ENCODE measurements around the gene CPT1C. TPM values are rescaled to one million over a fixed set of nuclear protein-coding genes. Genes with fewer than 3 reads are reported as not detected.
"Not testable (repeated sequence)": the region's sequence is repeated elsewhere in the genome, so short reads cannot be mapped to it uniquely, and the experiment has no call there.

CPT1C gene
- total and polyA plus RNA-seq, 2 donors (not counting 3 experiments of a cell fraction or from before 2014, with no cell fraction given) = 45.7 to 80.8 TPM

DNA sequence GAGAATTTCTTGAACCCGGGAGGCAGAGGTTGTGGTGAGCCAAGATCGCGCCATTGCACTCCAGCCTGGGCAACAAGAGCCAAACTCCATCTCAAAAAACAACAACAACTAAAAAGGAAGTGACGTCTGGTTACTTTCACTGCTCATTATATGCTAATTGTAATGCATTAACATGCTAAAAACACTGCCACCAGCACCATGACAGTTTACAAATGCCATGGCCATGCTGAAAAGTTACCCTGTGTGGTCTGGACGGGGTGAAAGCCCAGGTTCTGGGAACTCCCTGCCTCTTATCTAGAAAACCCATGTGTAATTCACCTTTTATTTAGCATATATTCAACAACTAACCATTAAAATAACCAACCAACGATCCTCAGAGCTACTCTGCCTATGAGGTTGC, 28.1 kb downstream of the CPT1C start:
- Histone ChIP-seq H3K4me1 (ENCODE audit: control insufficient read depth, extremely low read depth, insufficient read depth, low read length) (no peaks in the 10 kb centered on the region), H3K4me2 (ENCODE audit: insufficient read depth, low read length) (no peak overlapping the region), H3K79me2 (ENCODE audit: control insufficient read depth, insufficient read depth, low read length) (no peaks in the 10 kb centered on the region), H3K9me1 (replicated peaks; ENCODE audit: control insufficient read depth, extremely low read depth, insufficient read depth, low read length) (no peaks in the 10 kb centered on the region), H3K9ac (replicated peaks; ENCODE audit: extremely low read depth, insufficient read depth, low read length) (no peak overlapping the region), H2AFZ (ENCODE audit: low read depth, low read length) (no peak overlapping the region), H4K20me1 (replicated peaks; ENCODE audit: control insufficient read depth, extremely low read depth, insufficient read depth, low read length) (no peaks in the 10 kb centered on the region), H3K9me3 (replicated peaks; ENCODE audit: control insufficient read depth, insufficient read depth, low read length) (no peaks in the 10 kb centered on the region), H3K4me3 (replicated peaks in 1 of 3; ENCODE audit: insufficient read depth in 1 of 3, low read depth in 1 of 3, low read length in 3 of 3) (no peak overlapping the region), H3K36me3 (ENCODE audit: control insufficient read depth in 2 of 2, extremely low read depth in 1 of 2, insufficient read depth in 2 of 2, low read length in 2 of 2) (no peaks in the 10 kb centered on the region), H3K27me3 (ENCODE audit: control insufficient read depth in 2 of 2, insufficient read depth in 2 of 2, low read length in 2 of 2) (no peaks in the 10 kb centered on the region), H3K27ac (ENCODE audit: insufficient read depth, low read depth, low read length) (no peak overlapping the region)
- dilution Hi-C loops (cut with MboI; ENCODE audit: extremely low pct_ligation_motif_present, low sequenced_read_pairs) (no loop called here), intact Hi-C loops (cut with micrococcal nuclease) (no loop called here)
- TF ChIP-seq EZH2 (IDR thresholded peaks at IDR 0.05; ENCODE audit: borderline replicate concordance, low read depth, low read length, severe bottlenecking) (no peak), POLR2A (IDR thresholded peaks at IDR 0.05; ENCODE audit: low read depth, low read length) (no peak), GATA2 (IDR thresholded peaks at IDR 0.05; ENCODE audit: insufficient read depth, insufficient read length, low read depth, low read length) (no peak), MYC (IDR thresholded peaks at IDR 0.05; ENCODE audit: low read depth, low read length) (no peak), MAX (IDR thresholded peaks at IDR 0.05; ENCODE audit: insufficient read depth, insufficient read length) (no peak), JUN (IDR thresholded peaks at IDR 0.05; ENCODE audit: borderline replicate concordance, insufficient read depth, insufficient read length, low read depth) (no peak), POLR2AphosphoS5 (IDR thresholded peaks at IDR 0.05; ENCODE audit: insufficient read depth, low read depth, low read length) (no peak), FOS (IDR thresholded peaks at IDR 0.05; ENCODE audit: borderline replicate concordance, insufficient read depth, low read length) (no peak)
- TF ChIP-seq, protein P1, sequence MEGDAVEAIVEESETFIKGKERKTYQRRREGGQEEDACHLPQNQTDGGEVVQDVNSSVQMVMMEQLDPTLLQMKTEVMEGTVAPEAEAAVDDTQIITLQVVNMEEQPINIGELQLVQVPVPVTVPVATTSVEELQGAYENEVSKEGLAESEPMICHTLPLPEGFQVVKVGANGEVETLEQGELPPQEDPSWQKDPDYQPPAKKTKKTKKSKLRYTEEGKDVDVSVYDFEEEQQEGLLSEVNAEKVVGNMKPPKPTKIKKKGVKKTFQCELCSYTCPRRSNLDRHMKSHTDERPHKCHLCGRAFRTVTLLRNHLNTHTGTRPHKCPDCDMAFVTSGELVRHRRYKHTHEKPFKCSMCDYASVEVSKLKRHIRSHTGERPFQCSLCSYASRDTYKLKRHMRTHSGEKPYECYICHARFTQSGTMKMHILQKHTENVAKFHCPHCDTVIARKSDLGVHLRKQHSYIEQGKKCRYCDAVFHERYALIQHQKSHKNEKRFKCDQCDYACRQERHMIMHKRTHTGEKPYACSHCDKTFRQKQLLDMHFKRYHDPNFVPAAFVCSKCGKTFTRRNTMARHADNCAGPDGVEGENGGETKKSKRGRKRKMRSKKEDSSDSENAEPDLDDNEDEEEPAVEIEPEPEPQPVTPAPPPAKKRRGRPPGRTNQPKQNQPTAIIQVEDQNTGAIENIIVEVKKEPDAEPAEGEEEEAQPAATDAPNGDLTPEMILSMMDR (IDR thresholded peaks at IDR 0.05; ENCODE audit: extremely low read depth in 1 of 2, insufficient read depth in 1 of 2, low read depth in 1 of 2, low read length in 2 of 2) = no peak
- BruUV-seq (replicated peaks) = no TSS peak
- FAIRE-seq (no peak), DNase-seq (ENCODE audit: low read depth, low spot score) (no peak)
- POLR2A ChIA-PET = no interaction called here
- CTCF ChIA-PET = interaction anchor here (1.1 to 2.1 kb wide), 3 partner anchors 15 to 17 kb away, joined by 3 to 8 read pairs (median 6); no protein-coding TSS in a partner anchor

DNA sequence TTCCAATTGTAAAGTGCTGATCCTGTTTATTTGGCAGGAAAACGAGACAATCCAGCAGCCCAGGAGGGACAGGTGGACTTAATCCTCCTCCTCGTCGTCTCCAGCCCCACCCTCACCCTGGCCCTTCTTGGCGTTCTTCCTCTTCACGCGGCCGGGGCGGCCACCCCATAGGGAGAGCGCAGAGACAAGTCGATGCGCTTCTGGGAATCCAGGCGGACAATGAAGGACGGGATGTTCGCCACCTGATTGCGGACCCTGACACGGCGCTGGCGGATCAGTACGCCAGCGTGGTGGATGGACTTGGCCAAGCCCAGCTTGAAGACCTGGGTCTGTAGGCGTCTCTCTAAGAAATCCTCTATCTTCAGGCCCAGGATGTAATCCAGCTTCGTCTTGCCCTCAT, 28.5 kb downstream of the CPT1C start:
- intact Hi-C loops (cut with micrococcal nuclease); BruUV-seq (replicated peaks): not testable (repeated sequence)
- CTCF ChIA-PET = interaction anchor here (1.1 to 2.1 kb wide), 2 partner anchors 16 to 17 kb away, joined by 3 to 8 read pairs; no protein-coding TSS in a partner anchor

More for the DNA sequence above, 28.5 kb downstream of the CPT1C start:
- H3K4me3 ChIP-seq (replicated peaks in 1 of 3; ENCODE audit: insufficient read depth in 1 of 3, low read depth in 1 of 3, low read length in 3 of 3); dilution Hi-C loops (cut with MboI; ENCODE audit: extremely low pct_ligation_motif_present, low sequenced_read_pairs); H3K9ac ChIP-seq (replicated peaks; ENCODE audit: extremely low read depth, insufficient read depth, low read length); H3K9me3 ChIP-seq (replicated peaks; ENCODE audit: control insufficient read depth, insufficient read depth, low read length); H3K9me1 ChIP-seq (replicated peaks; ENCODE audit: control insufficient read depth, extremely low read depth, insufficient read depth, low read length); H3K27ac ChIP-seq (ENCODE audit: insufficient read depth, low read depth, low read length); H2AFZ ChIP-seq (ENCODE audit: low read depth, low read length); H3K79me2 ChIP-seq (ENCODE audit: control insufficient read depth, insufficient read depth, low read length); H4K20me1 ChIP-seq (replicated peaks; ENCODE audit: control insufficient read depth, extremely low read depth, insufficient read depth, low read length); H3K27me3 ChIP-seq (ENCODE audit: control insufficient read depth in 2 of 2, insufficient read depth in 2 of 2, low read length in 2 of 2); FAIRE-seq; H3K4me2 ChIP-seq (ENCODE audit: insufficient read depth, low read length); H3K4me1 ChIP-seq (ENCODE audit: control insufficient read depth, extremely low read depth, insufficient read depth, low read length); DNase-seq (ENCODE audit: low read depth, low spot score); H3K36me3 ChIP-seq (ENCODE audit: control insufficient read depth in 2 of 2, extremely low read depth in 1 of 2, insufficient read depth in 2 of 2, low read length in 2 of 2): not testable (repeated sequence)
- POLR2A ChIA-PET = interaction anchor here (0.6 kb wide), 1 partner anchor 39 kb away, joined by 3 read pairs; no protein-coding TSS in a partner anchor
